A549 (cell line): ENCODE measurements around the gene SLC27A1. TPM values are rescaled to one million over a fixed set of nuclear protein-coding genes. Genes with fewer than 3 reads are reported as not detected.

ENCODE experiments used
- ATAC-seq, 2 experiments: fragments of 200-7000 bp in 1 of 2; fragments of >200 bp in 1 of 2; cut with Nextera tagmentation in 1 of 2; cut with Tn5 transposase in 1 of 2; 3 replicates each; pipeline versions ENCODE4 v1.8.0 to v1.9.1; 2018 to 2020; ENCODE audit warnings: mild to moderate bottlenecking in 1 of 2, moderate library complexity in 1 of 2
- CTCF ChIA-PET: fragments of 300-600 bp; sonication (Branson Sonifier 250); formaldehyde crosslinking; extraction: SDS; loops from one replicate; lab custom pipeline; 2021; ENCODE audit warnings: antibody characterized with exemption, inconsistent platforms; lab: Yijun Ruan, JAX
- POLR2A ChIA-PET: fragments of 350-600 bp; formaldehyde crosslinking; extraction: SDS; loops from one replicate; lab custom pipeline; 2021; ENCODE audit warnings: antibody characterized with exemption, inconsistent platforms; lab: Yijun Ruan, JAX
- DNase-seq, 2 experiments: peaks; one replicate each; pipeline versions ENCODE4 v3.0.0 to v3.0.0-alpha.2; 2011 to 2016; ENCODE audit warnings: low read depth in 1 of 2, low spot score in 1 of 2
- FAIRE-seq: peaks from 2 replicates; lab custom pipeline; 2011; peaks lifted over from hg19 to GRCh38; lab: Jason Lieb, UNC
- H3K27ac ChIP-seq, 2 experiments: fragments of >200 bp; sonication (Bioruptor Twin); formaldehyde crosslinking; 3 replicates each; pipeline ENCODE4 v1.5.1; 2016 to 2017
- H3K4me1 ChIP-seq: fragments of >200 bp; sonication (Bioruptor Twin); formaldehyde crosslinking; 3 replicates; pipeline ENCODE4 v1.6.1; 2016
- H3K4me2 ChIP-seq: fragments of >200 bp; sonication (Bioruptor Twin); formaldehyde crosslinking; 3 replicates; pipeline ENCODE4 v1.6.1; 2016
- H3K4me3 ChIP-seq: fragments of >200 bp; sonication (Bioruptor Twin); formaldehyde crosslinking; 3 replicates; pipeline ENCODE4 v1.5.1; 2016
- H3K9me3 ChIP-seq: fragments of >200 bp; sonication (Bioruptor Twin); formaldehyde crosslinking; 3 replicates; pipeline ENCODE4 v1.6.1; 2016
- ATOH8 ChIP-seq: fragments of 250-450 bp; sonication (Bioruptor Pico); IDR thresholded peaks from 2 replicates; pipeline ENCODE4 v1.5.0; 2020; ENCODE audit warnings: low read depth, mild to moderate bottlenecking, moderate library complexity
- CBX8 ChIP-seq: fragments of 200-600 bp; sonication (generic); IDR thresholded peaks from 2 replicates; pipeline ENCODE4 v1.6.1; 2016
- CHD2 ChIP-seq: fragments of 150-350 bp; IDR thresholded peaks from 2 replicates; pipeline ENCODE4 v1.6.1; 2014; ENCODE audit warnings: low read length; ENCODE audit not compliant: partially characterized antibody
- CTCF ChIP-seq: fragments of >200 bp; sonication (Bioruptor Twin); formaldehyde crosslinking; IDR thresholded peaks from 3 replicates; pipeline ENCODE4 v1.5.1; 2016
- ESRRA ChIP-seq: fragments of 150-350 bp; IDR thresholded peaks from 2 replicates; pipeline ENCODE4 v1.6.1; 2014; ENCODE audit warnings: mild to moderate bottlenecking, low read length, borderline replicate concordance
- FOSL2 ChIP-seq, 2 experiments: fragments of 450-650 bp in 1 of 2; fragments of >200 bp in 1 of 2; sonication (Bioruptor Twin) in 1 of 2; formaldehyde crosslinking; IDR thresholded peaks; 2 replicates each; pipeline versions ENCODE4 v1.5.0 to v1.6.1; 2016 to 2020; ENCODE audit warnings: mild to moderate bottlenecking in 1 of 2, moderate library complexity in 1 of 2
- HDAC2 ChIP-seq: fragments of 200-600 bp; sonication (generic); IDR thresholded peaks from 2 replicates; pipeline ENCODE4 v1.6.1; 2016
- HMGXB4 ChIP-seq: fragments of 250-450 bp; sonication (Bioruptor Pico); IDR thresholded peaks from 2 replicates; pipeline ENCODE4 v1.5.0; 2021; ENCODE audit warnings: mild to moderate bottlenecking, moderate library complexity, borderline replicate concordance
- MAZ ChIP-seq: fragments of 150-350 bp; IDR thresholded peaks from 2 replicates; pipeline ENCODE4 v1.6.1; 2014; ENCODE audit warnings: antibody characterized with exemption, low read depth, low read length, borderline replicate concordance
- NFE2L2 ChIP-seq: fragments of 150-350 bp; conservative IDR thresholded peaks from 2 replicates; pipeline ENCODE4 v1.6.1; 2014; ENCODE audit warnings: low read length
- POLR2AphosphoS2 ChIP-seq: conservative IDR thresholded peaks from 2 replicates; pipeline ENCODE4 v1.6.1; 2012; ENCODE audit warnings: low read length, improper control_type of control experiment, inconsistent platforms
- TFCP2L1 ChIP-seq: fragments of 250-450 bp; sonication (Bioruptor Pico); IDR thresholded peaks from 2 replicates; pipeline ENCODE4 v1.5.0; 2021; ENCODE audit warnings: mild to moderate bottlenecking
- TP53 ChIP-seq: fragments of 250-450 bp; sonication (Bioruptor Pico); IDR thresholded peaks from 2 replicates; pipeline ENCODE4 v1.5.0; 2021; ENCODE audit warnings: mild to moderate bottlenecking, moderate library complexity
- WGBS: methylation state at CpG from one replicate; pipeline ENCODE4 v1.1.6; 2017; ENCODE audit errors: missing lambda C conversion rate; 5-methylcytosine and 5-hydroxymethylcytosine counted together
- polyA plus RNA-seq, 4 experiments: library from polyadenylated mRNA; depleted of rRNA in 3 of 4; stranded (reverse); fragments of >200 nt; fragmentation: RNase III in 1 of 4; extraction: RNeasy Plus Mini Kit Qiagen cat#74134 plus additional on column Dnase treatment in 1 of 4; gene quantifications; 2 replicates in 3 of 4; 3 replicates in 1 of 4; pipeline ENCODE4 v1.2.3, GENCODE V29; 2011 to 2017

The SLC27A1 gene
- polyA plus RNA-seq, 2 of the 4 experiments (the other 2 are of a cell fraction): 1.8 to 2.5 TPM

DNA sequence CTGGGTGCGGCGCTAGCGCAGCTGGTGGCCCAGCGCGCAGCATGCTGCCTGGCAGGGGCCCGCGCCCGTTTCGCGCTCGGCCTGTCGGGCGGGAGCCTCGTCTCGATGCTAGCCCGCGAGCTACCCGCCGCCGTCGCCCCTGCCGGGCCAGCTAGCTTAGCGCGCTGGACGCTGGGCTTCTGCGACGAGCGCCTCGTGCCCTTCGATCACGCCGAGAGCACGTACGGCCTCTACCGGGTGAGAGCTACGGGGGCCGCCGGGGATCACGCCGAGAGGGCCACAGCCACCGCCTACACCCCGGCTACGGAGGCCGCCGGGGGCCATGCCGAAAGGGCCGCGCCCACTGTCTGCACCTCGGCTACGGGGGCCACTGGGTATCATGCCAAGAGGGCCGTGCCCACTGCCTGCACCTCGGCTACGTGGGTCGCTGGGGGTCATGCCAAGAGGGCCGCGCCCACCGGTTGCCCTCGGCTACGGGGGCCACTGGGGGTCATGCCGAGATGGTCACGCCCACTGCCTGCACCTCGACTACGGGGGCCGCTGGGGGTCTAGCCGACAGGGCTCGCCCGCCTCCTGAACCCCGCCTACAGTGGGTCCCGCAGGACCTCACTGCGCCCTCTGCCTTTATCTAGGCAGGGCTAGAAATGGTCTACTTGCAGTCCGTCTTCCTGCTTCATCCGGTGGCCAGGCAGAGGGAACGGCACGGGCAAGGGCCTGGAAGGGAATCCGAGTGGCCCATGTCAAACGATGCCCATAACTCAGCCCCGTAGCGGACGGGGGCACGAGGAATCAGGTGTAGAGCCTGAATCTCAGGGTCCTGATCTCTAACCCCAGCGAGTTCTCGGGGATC lies 41.6 kb downstream of the SLC27A1 start (continued):
- TF ChIP-seq ESRRA (no peak), NFE2L2 (no peak), HMGXB4 (CRISPR knock-in tag) (no peak), POLR2AphosphoS2 (no peak)
- TF ChIP-seq, all 56 proteins: peak for 11

GRCh38 chr19:17512574-17512939 lies 42.2 kb downstream of the SLC27A1 start:
- H3K4me1 ChIP-seq: peaks cover 13% of the 10 kb centered on the region
- WGBS: 82% methylated on average over 9 of the region's 9 CpGs
- H3K9me3 ChIP-seq: peaks cover 15% of the 10 kb centered on the region
- POLR2A ChIA-PET: no interaction called here
- peak overlapping the region; percentile 100 for H3K27ac ChIP-seq
- FAIRE-seq: no peak
- CTCF ChIA-PET: interaction anchor here (1.2 kb wide), 1 partner anchor 24 kb away, joined by 3 read pairs; no protein-coding TSS in a partner anchor
- H3K4me3 ChIP-seq: peak overlapping the region; percentile 100
- DNase-seq: no peak
- TF ChIP-seq CTCF (no peak), CHD2 (no peak), CBX8 (no peak), POLR2AphosphoS2 (no peak), ATOH8 (CRISPR knock-in tag) (no peak), FOSL2 (IDR thresholded peaks at IDR 0.05) (no peak), FOSL2 (CRISPR knock-in tag; IDR thresholded peaks at IDR 0.05) (no peak), TFCP2L1 (CRISPR knock-in tag) (no peak), HDAC2 (no peak), TP53 (CRISPR knock-in tag) (no peak), MAZ (no peak)
- TF ChIP-seq, all 56 proteins: peak for 0
- no peak for ATAC-seq
- H3K4me2 ChIP-seq: peak overlapping the region; percentile 97

- TF ChIP-seq TFCP2L1 (CRISPR knock-in tag): no peak
- POLR2A ChIA-PET: no interaction called here
- no peak for DNase-seq
- FAIRE-seq: no peak
- Histone ChIP-seq H3K9me3 (peaks cover 18% of the 10 kb centered on the region), H3K4me3 (no peak overlapping the region), H3K27ac (no peak overlapping the region), H3K4me1 (0 out of 3 replicates have a peak, but pooled peaks cover 3% of the 10 kb centered on the region), H3K4me2 (no peak overlapping the region)
- CTCF ChIA-PET: interaction anchor here (1.2 kb wide), 1 partner anchor 14 kb away, joined by 3 read pairs; no protein-coding TSS in a partner anchor
- ATAC-seq: no peak
- WGBS: 84% methylated on average over 10 of the region's 15 CpGs
These were observed 45.3 kb downstream of the SLC27A1 start for GRCh38 chr19:17515408-17516149.
